SK-N-SH (cell line): ENCODE measurements around the gene THSD4. TPM values are rescaled to one million over a fixed set of nuclear protein-coding genes. Genes with fewer than 3 reads are reported as not detected.
A peak's percentile ranks its signal among the peaks of the same experiment; 100 is the strongest.

Source experiments
- CTCF ChIA-PET: fragments of 300-600, 350-600 bp; formaldehyde crosslinking; extraction: SDS; loops from one replicate; lab custom pipeline; 2021; lab: Yijun Ruan, JAX
- POLR2A ChIA-PET: fragments of 350-600 bp; sonication (Branson Sonifier 250); formaldehyde crosslinking; extraction: SDS; loops from one replicate; lab custom pipeline; 2020; ENCODE audit warnings: antibody characterized with exemption, inconsistent platforms; lab: Yijun Ruan, JAX
- DNase-seq: peaks from one replicate; pipeline ENCODE4 v3.0.0; 2012
- H2AFZ ChIP-seq: fragments of 200-600 bp; sonication (generic); 2 replicates; pipeline ENCODE4 v1.8.1; 2016; ENCODE audit warnings: antibody characterized with exemption, mild to moderate bottlenecking, low read depth
- H3F3A ChIP-seq: fragments of 200-600 bp; sonication (generic); replicated peaks from 2 replicates; pipeline ENCODE3; 2016; ENCODE audit warnings: antibody characterized with exemption, mild to moderate bottlenecking; ENCODE audit not compliant: insufficient read depth
- H3K27ac ChIP-seq, 2 experiments: fragments of 200-500 bp in 1 of 2; fragments of 200-600 bp in 1 of 2; sonication (Bioruptor generic) in 1 of 2; sonication (generic), shearing (Covaris generic) in 1 of 2; 2 replicates each; pipeline versions ENCODE4 v1.5.1 to v1.6.1; 2014 to 2016; ENCODE audit warnings: low read depth in 2 of 2, inconsistent platforms in 1 of 2, low read length in 1 of 2, mild to moderate bottlenecking in 1 of 2, mixed read lengths in 1 of 2
- H3K27me3 ChIP-seq: fragments of 200-600 bp; sonication (generic), shearing (Covaris generic); 2 replicates; pipeline ENCODE4 v1.6.1; 2016; ENCODE audit warnings: mixed run types; ENCODE audit not compliant: insufficient read depth
- H3K36me3 ChIP-seq, 2 experiments: fragments of 200-500 bp in 1 of 2; fragments of 200-600 bp in 1 of 2; sonication (Bioruptor generic) in 1 of 2; sonication (generic) in 1 of 2; replicated peaks in 1 of 2; 2 replicates each; pipeline versions ENCODE3 to v1.5.1; 2014 to 2016; ENCODE audit warnings: low read length in 1 of 2, mild to moderate bottlenecking in 1 of 2; ENCODE audit not compliant: insufficient read depth in 2 of 2, control insufficient read depth in 1 of 2
- H3K4me1 ChIP-seq, 2 experiments: fragments of 200-500 bp in 1 of 2; fragments of 200-600 bp in 1 of 2; sonication (Bioruptor generic) in 1 of 2; sonication (generic), shearing (Covaris generic) in 1 of 2; 2 replicates each; pipeline versions ENCODE4 v1.5.1 to v1.6.1; 2014 to 2016; ENCODE audit warnings: low read depth in 1 of 2, low read length in 1 of 2, mixed run types in 1 of 2; ENCODE audit not compliant: insufficient read depth in 2 of 2, control insufficient read depth in 1 of 2
- H3K4me2 ChIP-seq: fragments of 200-600 bp; sonication (generic), shearing (Covaris generic); 2 replicates; pipeline ENCODE4 v1.6.1; 2017; ENCODE audit warnings: mixed run types
- H3K4me3 ChIP-seq, 2 experiments: fragments of 200-500 bp in 1 of 2; fragments of 200-600 bp in 1 of 2; sonication (Bioruptor generic) in 1 of 2; sonication (generic), shearing (Covaris generic) in 1 of 2; 2 replicates each; pipeline versions ENCODE4 v1.5.1 to v1.8.1; 2014 to 2016; ENCODE audit warnings: low read depth in 2 of 2, inconsistent platforms in 1 of 2, low read length in 1 of 2, mild to moderate bottlenecking in 1 of 2, mixed read lengths in 1 of 2, moderate library complexity in 1 of 2
- H3K79me2 ChIP-seq: fragments of 200-600 bp; sonication (generic); 2 replicates; pipeline ENCODE4 v1.8.1; 2017; ENCODE audit warnings: mild to moderate bottlenecking; ENCODE audit not compliant: insufficient read depth
- H3K9ac ChIP-seq: fragments of 200-600 bp; sonication (generic); 2 replicates; pipeline ENCODE4 v1.6.1; 2017; ENCODE audit warnings: mixed run types
- H3K9me2 ChIP-seq: fragments of 200-600 bp; sonication (generic); 2 replicates; pipeline ENCODE4 v1.6.1; 2017; ENCODE audit warnings: mixed run types
- H3K9me3 ChIP-seq: fragments of 200-600 bp; sonication (generic); 2 replicates; pipeline ENCODE4 v1.6.1; 2017; ENCODE audit warnings: mixed run types, mild to moderate bottlenecking, moderate library complexity
- H4K20me1 ChIP-seq: fragments of 200-600 bp; sonication (generic); 2 replicates; pipeline ENCODE4 v1.6.1; 2017; ENCODE audit warnings: mild to moderate bottlenecking, mixed run types; ENCODE audit not compliant: insufficient read depth
- ELF1 ChIP-seq: IDR thresholded peaks from 2 replicates; pipeline ENCODE4 v1.4.0; 2012
- EZH2phosphoT487 ChIP-seq: fragments of 200-600 bp; sonication (generic); IDR thresholded peaks from 2 replicates; pipeline ENCODE4 v1.6.1; 2017; ENCODE audit warnings: low read depth, mixed run types, mild to moderate bottlenecking, antibody characterized with exemption, moderate library complexity, borderline replicate concordance
- FOSL2 ChIP-seq: IDR thresholded peaks from 2 replicates; pipeline ENCODE4 v1.4.0; 2012; ENCODE audit warnings: low read depth, mild to moderate bottlenecking, moderate library complexity, borderline replicate concordance
- FOXJ3 ChIP-seq: sonication (generic); formaldehyde crosslinking; IDR thresholded peaks from 2 replicates; pipeline ENCODE4 v1.5.1; 2020; ENCODE audit warnings: mild to moderate bottlenecking, missing genetic modification reagents
- FOXM1 ChIP-seq: IDR thresholded peaks from 2 replicates; pipeline ENCODE4 v1.4.0; 2012; ENCODE audit warnings: low read depth, mild to moderate bottlenecking
- JUND ChIP-seq: IDR thresholded peaks from 2 replicates; pipeline ENCODE4 v1.4.0; 2012
- MEF2A ChIP-seq: IDR thresholded peaks from 2 replicates; pipeline ENCODE4 v1.4.0; 2012; ENCODE audit warnings: low read depth, borderline replicate concordance
- MXI1 ChIP-seq: IDR thresholded peaks from 2 replicates; pipeline ENCODE4 v1.6.1; 2012; ENCODE audit warnings: mild to moderate bottlenecking, low read depth, low read length, improper control_type of control experiment
- NFIC ChIP-seq: IDR thresholded peaks from 2 replicates; pipeline ENCODE4 v1.4.0; 2012; ENCODE audit warnings: borderline replicate concordance
- RAD21 ChIP-seq: IDR thresholded peaks from 2 replicates; pipeline ENCODE4 v1.6.1; 2012; ENCODE audit warnings: mild to moderate bottlenecking, low read length
- RCOR1 ChIP-seq: fragments of 150-350 bp; IDR thresholded peaks from 2 replicates; pipeline ENCODE4 v1.6.1; 2017; ENCODE audit warnings: antibody characterized with exemption, low read length
- SMC3 ChIP-seq: IDR thresholded peaks from 2 replicates; pipeline ENCODE4 v1.6.1; 2012; ENCODE audit warnings: low read depth, low read length, improper control_type of control experiment
- TCF12 ChIP-seq: IDR thresholded peaks from 2 replicates; pipeline ENCODE4 v1.4.0; 2012
- TEAD4 ChIP-seq: IDR thresholded peaks from 2 replicates; pipeline ENCODE4 v1.4.0; 2012; ENCODE audit warnings: mild to moderate bottlenecking, borderline replicate concordance; ENCODE audit not compliant: insufficient read depth
- YY1 ChIP-seq: IDR thresholded peaks from 2 replicates; pipeline ENCODE4 v1.4.0; 2012; ENCODE audit warnings: low read depth, mild to moderate bottlenecking
- WGBS: methylation state at CpG from one replicate; pipeline ENCODE4 v1.1.6; 2017; ENCODE audit warnings: low lambda C conversion rate; 5-methylcytosine and 5-hydroxymethylcytosine counted together
- polyA plus RNA-seq, 3 experiments: library from polyadenylated mRNA; depleted of rRNA; stranded (reverse); fragments of >200 nt; gene quantifications; 2 replicates each; pipeline ENCODE4 v1.2.3, GENCODE V29; 2012
- TF ChIP-seq, protein P1 (sequence below): IDR thresholded peaks from 2 replicates; pipeline ENCODE4; 2012
- TF ChIP-seq, protein P2 (sequence below): IDR thresholded peaks from 2 replicates; pipeline ENCODE4 v1.6.1; 2012; ENCODE audit warnings: mild to moderate bottlenecking, low read depth, low read length, moderate library complexity
- TF ChIP-seq, protein P3 (sequence below): IDR thresholded peaks from 2 replicates; pipeline ENCODE4 v1.4.0; 2012; ENCODE audit warnings: low read depth
- TF ChIP-seq, protein P4 (sequence below): fragments of 150-350 bp; IDR thresholded peaks from 2 replicates; pipeline ENCODE4 v1.6.1; 2017; ENCODE audit warnings: antibody characterized with exemption, low read length, low read depth, borderline replicate concordance

Gene THSD4
- polyA plus RNA-seq, 1 of the 3 experiments (the other 2 are of a cell fraction), result 79.1 TPM

DNA sequence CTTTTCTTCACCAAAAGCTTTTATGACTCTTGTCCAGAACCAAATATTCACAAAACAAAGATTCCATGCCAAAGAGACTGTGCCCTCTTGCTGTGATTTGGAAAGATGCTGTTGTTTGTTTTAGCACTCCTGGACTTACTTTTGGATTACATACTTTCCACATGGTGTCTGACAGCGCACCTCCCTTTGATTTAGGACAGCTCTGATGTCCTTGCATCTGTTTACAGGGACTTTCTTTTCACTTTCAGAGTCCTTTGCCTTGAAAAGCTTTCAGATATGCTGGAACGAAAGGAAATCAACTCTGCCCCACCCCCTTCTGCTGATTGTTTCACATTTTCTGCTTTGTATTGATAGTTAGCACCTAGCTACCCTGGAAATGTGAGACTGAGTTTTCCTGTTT, 562.1 kb downstream of the THSD4 start:
- Histone ChIP-seq H3K9me3 (no peaks in the 10 kb centered on the region), H3K9ac (no peak overlapping the region), H3K27ac (peak overlapping the region; percentile 56 to 87), H3K36me3 (no peaks in the 10 kb centered on the region), H3K27me3 (no peaks in the 10 kb centered on the region), H3K4me1 (peaks cover 7 to 28% of the 10 kb centered on the region in 2 experiments; a peak in 3 of 4 replicates), H2AFZ (no peak overlapping the region), H3F3A (peaks cover 28% of the 10 kb centered on the region)
- CTCF ChIA-PET, result interaction anchor here (1.1 to 1.9 kb wide), 4 partner anchors 21 to 66 kb away, joined by 3 to 6 read pairs (median 5); no protein-coding TSS in a partner anchor
- TF ChIP-seq TEAD4, result no peak
- no peak for TF ChIP-seq RCOR1
- no peak for TF ChIP-seq ELF1
- no peak for TF ChIP-seq JUND
- no peak for TF ChIP-seq SMC3
- no peak for TF ChIP-seq FOXJ3 (CRISPR knock-in tag)
- no peak for TF ChIP-seq FOSL2
- TF ChIP-seq, protein P1, sequence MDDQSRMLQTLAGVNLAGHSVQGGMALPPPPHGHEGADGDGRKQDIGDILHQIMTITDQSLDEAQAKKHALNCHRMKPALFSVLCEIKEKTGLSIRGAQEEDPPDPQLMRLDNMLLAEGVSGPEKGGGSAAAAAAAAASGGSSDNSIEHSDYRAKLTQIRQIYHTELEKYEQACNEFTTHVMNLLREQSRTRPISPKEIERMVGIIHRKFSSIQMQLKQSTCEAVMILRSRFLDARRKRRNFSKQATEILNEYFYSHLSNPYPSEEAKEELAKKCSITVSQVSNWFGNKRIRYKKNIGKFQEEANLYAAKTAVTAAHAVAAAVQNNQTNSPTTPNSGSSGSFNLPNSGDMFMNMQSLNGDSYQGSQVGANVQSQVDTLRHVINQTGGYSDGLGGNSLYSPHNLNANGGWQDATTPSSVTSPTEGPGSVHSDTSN, result no peak
- TF ChIP-seq MEF2A, result no peak
- no peak for TF ChIP-seq EZH2phosphoT487
- no peak for TF ChIP-seq YY1
- TF ChIP-seq TCF12, result no peak
- no peak for TF ChIP-seq NFIC
- no peak for TF ChIP-seq MXI1
- TF ChIP-seq, protein P2, sequence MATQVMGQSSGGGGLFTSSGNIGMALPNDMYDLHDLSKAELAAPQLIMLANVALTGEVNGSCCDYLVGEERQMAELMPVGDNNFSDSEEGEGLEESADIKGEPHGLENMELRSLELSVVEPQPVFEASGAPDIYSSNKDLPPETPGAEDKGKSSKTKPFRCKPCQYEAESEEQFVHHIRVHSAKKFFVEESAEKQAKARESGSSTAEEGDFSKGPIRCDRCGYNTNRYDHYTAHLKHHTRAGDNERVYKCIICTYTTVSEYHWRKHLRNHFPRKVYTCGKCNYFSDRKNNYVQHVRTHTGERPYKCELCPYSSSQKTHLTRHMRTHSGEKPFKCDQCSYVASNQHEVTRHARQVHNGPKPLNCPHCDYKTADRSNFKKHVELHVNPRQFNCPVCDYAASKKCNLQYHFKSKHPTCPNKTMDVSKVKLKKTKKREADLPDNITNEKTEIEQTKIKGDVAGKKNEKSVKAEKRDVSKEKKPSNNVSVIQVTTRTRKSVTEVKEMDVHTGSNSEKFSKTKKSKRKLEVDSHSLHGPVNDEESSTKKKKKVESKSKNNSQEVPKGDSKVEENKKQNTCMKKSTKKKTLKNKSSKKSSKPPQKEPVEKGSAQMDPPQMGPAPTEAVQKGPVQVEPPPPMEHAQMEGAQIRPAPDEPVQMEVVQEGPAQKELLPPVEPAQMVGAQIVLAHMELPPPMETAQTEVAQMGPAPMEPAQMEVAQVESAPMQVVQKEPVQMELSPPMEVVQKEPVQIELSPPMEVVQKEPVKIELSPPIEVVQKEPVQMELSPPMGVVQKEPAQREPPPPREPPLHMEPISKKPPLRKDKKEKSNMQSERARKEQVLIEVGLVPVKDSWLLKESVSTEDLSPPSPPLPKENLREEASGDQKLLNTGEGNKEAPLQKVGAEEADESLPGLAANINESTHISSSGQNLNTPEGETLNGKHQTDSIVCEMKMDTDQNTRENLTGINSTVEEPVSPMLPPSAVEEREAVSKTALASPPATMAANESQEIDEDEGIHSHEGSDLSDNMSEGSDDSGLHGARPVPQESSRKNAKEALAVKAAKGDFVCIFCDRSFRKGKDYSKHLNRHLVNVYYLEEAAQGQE, result no peak
- TF ChIP-seq, protein P3, sequence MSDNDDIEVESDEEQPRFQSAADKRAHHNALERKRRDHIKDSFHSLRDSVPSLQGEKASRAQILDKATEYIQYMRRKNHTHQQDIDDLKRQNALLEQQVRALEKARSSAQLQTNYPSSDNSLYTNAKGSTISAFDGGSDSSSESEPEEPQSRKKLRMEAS, result no peak
- no peak for TF ChIP-seq FOXM1
- TF ChIP-seq, protein P4, sequence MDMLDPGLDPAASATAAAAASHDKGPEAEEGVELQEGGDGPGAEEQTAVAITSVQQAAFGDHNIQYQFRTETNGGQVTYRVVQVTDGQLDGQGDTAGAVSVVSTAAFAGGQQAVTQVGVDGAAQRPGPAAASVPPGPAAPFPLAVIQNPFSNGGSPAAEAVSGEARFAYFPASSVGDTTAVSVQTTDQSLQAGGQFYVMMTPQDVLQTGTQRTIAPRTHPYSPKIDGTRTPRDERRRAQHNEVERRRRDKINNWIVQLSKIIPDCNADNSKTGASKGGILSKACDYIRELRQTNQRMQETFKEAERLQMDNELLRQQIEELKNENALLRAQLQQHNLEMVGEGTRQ, result no peak
- no peak for TF ChIP-seq RAD21
- TF ChIP-seq, all 33 proteins: peak for 0
- H3K4me3 ChIP-seq, result no peak overlapping the region
- H3K4me2 ChIP-seq, result peak overlapping the region; percentile 44; the same call in 1 of the 2 replicates
- no peak for DNase-seq
- POLR2A ChIA-PET, result no interaction called here
- H3K79me2 ChIP-seq, result peaks cover 5% of the 10 kb centered on the region; the same call in 1 of the 2 replicates
- no peaks in the 10 kb centered on the region for H4K20me1 ChIP-seq
- 79% methylated on average over 2 of the region's 2 CpGs for WGBS
- no peaks in the 10 kb centered on the region for H3K9me2 ChIP-seq
